ENCODE results near the gene FCRL3. TPM values are rescaled to one million over a fixed set of nuclear protein-coding genes. Genes with fewer than 3 reads are reported as not detected.

The FCRL3 gene
- total RNA-seq, 1 donor = not detected

- Histone ChIP-seq H2AFZ (ENCODE audit: low read length) (no peak overlapping the region), H3K36me3 (ENCODE audit: insufficient read depth, low read length) (no peaks in the 10 kb centered on the region), H4K20me1 (ENCODE audit: insufficient read depth, low read length) (no peaks in the 10 kb centered on the region), H3K79me2 (ENCODE audit: insufficient read depth, low read length) (no peaks in the 10 kb centered on the region), H3K4me3 (ENCODE audit: insufficient read depth, low read length) (no peak overlapping the region), H3K27me3 (ENCODE audit: insufficient read depth, low read length) (no peaks in the 10 kb centered on the region), H3K4me1 (ENCODE audit: insufficient read depth, low read length) (no peaks in the 10 kb centered on the region), H3K9me3 (ENCODE audit: low read depth, low read length) (no peaks in the 10 kb centered on the region), H3K4me2 (ENCODE audit: insufficient read depth, low read length) (no peak overlapping the region), H3K27ac (ENCODE audit: low read depth, low read length) (no peak overlapping the region)
- no peak for DNase-seq (ENCODE audit: insufficient read length, low spot score, missing footprints)
- no peak for TF ChIP-seq CTCF (IDR thresholded peaks at IDR 0.05; ENCODE audit: extremely low read depth, low read depth, low read length)
These were observed 71.8 kb downstream of the FCRL3 start for GRCh38 chr1:157628773-157629172.

Other genes with a start within 250 kb of the FCRL3 start
- under 0.01 TPM in 1 of 2 replicates, not detected in the other for gene FCRL5, start 148.3 kb downstream of the FCRL3 start, total RNA-seq
- gene FCRL4, start 102.7 kb downstream of the FCRL3 start, total RNA-seq = not detected in 2 replicates
- gene FCRL2, start 76.4 kb upstream of the FCRL3 start, total RNA-seq = not detected in 2 replicates
- not detected in 2 replicates for gene FCRL1, start 119.4 kb upstream of the FCRL3 start, total RNA-seq
- not detected in 2 replicates for gene CD5L, start 141.0 kb upstream of the FCRL3 start, total RNA-seq

All from osteoblast (primary cell).